GM12878 (cell line): Measurements from ENCODE around the gene SHISA7. TPM values are rescaled to one million over a fixed set of nuclear protein-coding genes. Genes with fewer than 3 reads are reported as not detected.

Experiments
- ATAC-seq: fragments of 200-7000 bp; cut with Tn5 transposase; 3 replicates; pipeline ENCODE4 v1.9.1; 2020; ENCODE audit warnings: mild to moderate bottlenecking, moderate library complexity
- BruUV-seq: library from RNA; stranded (reverse); fragments of 400-500 nt; replicated peaks from 2 replicates; lab custom pipeline; 2021; lab: Mats Ljungman, UMichigan
- CTCF ChIA-PET: fragments of 300-600 bp; sonication (Branson Sonifier 250); formaldehyde crosslinking; extraction: SDS; loops from one replicate; lab custom pipeline; 2021; ENCODE audit warnings: inconsistent platforms; lab: Yijun Ruan, JAX
- POLR2A ChIA-PET: fragments of 350-600 bp; formaldehyde crosslinking; extraction: SDS; loops from one replicate; lab custom pipeline; 2021; ENCODE audit warnings: inconsistent platforms; lab: Charles Lee
- RAD21 ChIA-PET: fragments of 300-600 bp; sonication (Branson Sonifier 250); formaldehyde crosslinking; loops from one replicate; lab custom pipeline; 2023; ENCODE audit warnings: antibody characterized with exemption; ENCODE audit not compliant: unreplicated experiment; lab: Charles Lee
- SMC1A ChIA-PET: fragments of 300-600 bp; sonication (Branson Sonifier 250); formaldehyde crosslinking; loops from one replicate; lab custom pipeline; 2023; ENCODE audit not compliant: unreplicated experiment, uncharacterized antibody; lab: Charles Lee
- DNase-seq: peaks from one replicate; pipeline ENCODE4 v3.0.0-alpha.2; 2011; ENCODE audit warnings: low read depth, low spot score
- FAIRE-seq: peaks from 3 replicates; lab custom pipeline; 2011; peaks lifted over from hg19 to GRCh38; lab: Jason Lieb, UNC
- H2AFZ ChIP-seq: 2 replicates; pipeline ENCODE4 v1.6.0; 2011; ENCODE audit warnings: low read depth, low read length, control low read depth; ENCODE audit not compliant: control insufficient read depth
- H3K27ac ChIP-seq: 2 replicates; pipeline ENCODE4 v1.5.1; 2011; ENCODE audit warnings: control low read depth; ENCODE audit not compliant: control insufficient read depth, insufficient read depth
- H3K27me3 ChIP-seq, 2 experiments: replicated peaks in 1 of 2; 2 replicates each; pipeline versions ENCODE4 v1.6.0 to v1.6.1; 2011; ENCODE audit warnings: low read length in 1 of 2; ENCODE audit not compliant: control insufficient read depth in 2 of 2, insufficient read depth in 2 of 2
- H3K36me3 ChIP-seq, 2 experiments: 2 replicates each; pipeline ENCODE4 v1.5.1; 2011; ENCODE audit warnings: low read length in 1 of 2; ENCODE audit not compliant: control insufficient read depth in 2 of 2, insufficient read depth in 2 of 2
- H3K4me1 ChIP-seq: 2 replicates; pipeline ENCODE4 v1.6.1; 2011; ENCODE audit warnings: mild to moderate bottlenecking, low read length, moderate library complexity, mixed read lengths; ENCODE audit not compliant: control insufficient read depth, insufficient read depth
- H3K4me2 ChIP-seq: 2 replicates; pipeline ENCODE4 v1.6.0; 2011; ENCODE audit warnings: control low read depth; ENCODE audit not compliant: control insufficient read depth, insufficient read depth
- H3K4me3 ChIP-seq: fragments of 200-600 bp; sonication (generic); 2 replicates; pipeline ENCODE4 v1.5.1; 2016
- H3K79me2 ChIP-seq: 2 replicates; pipeline ENCODE4 v1.6.0; 2011; ENCODE audit warnings: low read length; ENCODE audit not compliant: control insufficient read depth, insufficient read depth
- H3K9ac ChIP-seq: 2 replicates; pipeline ENCODE4 v1.8.0; 2011; ENCODE audit warnings: low read length, control low read depth, mixed read lengths; ENCODE audit not compliant: control insufficient read depth, insufficient read depth
- H3K9me3 ChIP-seq: replicated peaks from 3 replicates; pipeline ENCODE4 v1.5.1; 2011; ENCODE audit warnings: mild to moderate bottlenecking, low read length; ENCODE audit not compliant: control insufficient read depth, insufficient read depth
- H4K20me1 ChIP-seq: 2 replicates; pipeline ENCODE4 v1.6.0; 2011; ENCODE audit not compliant: control insufficient read depth, insufficient read depth
- EGR1 ChIP-seq, 2 experiments: IDR thresholded peaks; 1 replicate in 1 of 2; 2 replicates in 1 of 2; pipeline ENCODE4 v1.6.1; 2011 to 2012; ENCODE audit warnings: low read depth in 2 of 2, low read length in 2 of 2, borderline replicate concordance in 1 of 2, mild to moderate bottlenecking in 1 of 2, moderate library complexity in 1 of 2
- WGBS: methylation state at CpG from one replicate; pipeline ENCODE4 v1.1.6; 2016; ENCODE audit warnings: low lambda C conversion rate; ENCODE audit not compliant: insufficient replicate concordance, insufficient coverage; ENCODE audit errors: missing lambda C conversion rate; 5-methylcytosine and 5-hydroxymethylcytosine counted together
- in situ Hi-C: fragments of 300-500 bp; cut with MboI; formaldehyde crosslinking; loops from 9 replicates; pipeline ENCODE4 v1.14.3; 2018; ENCODE audit warnings: mixed read lengths
- intact Hi-C: fragments of 100-400 bp; cut with micrococcal nuclease; formaldehyde crosslinking; loops from one replicate; pipeline ENCODE4 v1.14.2; 2022; ENCODE audit not compliant: unreplicated experiment
- polyA plus RNA-seq, 11 experiments: library from polyadenylated mRNA; depleted of rRNA in 4 of 11; unstranded in 6 of 11; stranded (reverse) in 5 of 11; fragments of >200 nt; fragmentation: Nextera tagmentation in 4 of 11; fragmentation: Illumina TruSeq in 1 of 11; extraction: Ambion mirVana in 4 of 11; extraction: Trizol in 1 of 11; gene quantifications; 1 replicate in 1 of 11; 2 replicates in 10 of 11; pipeline versions ENCODE4 v1.2.1 to v1.2.3, GENCODE V29; 2011 to 2016; ENCODE audit warnings: inconsistent platforms in 2 of 11, missing spikeins in 2 of 11, low read depth in 1 of 11
- total RNA-seq, 4 experiments: library from RNA; depleted of rRNA in 3 of 4; stranded (reverse); fragments of >200 nt in 3 of 4; fragmentation: Illumina TruSeq in 1 of 4; extraction: Trizol in 1 of 4; gene quantifications; 2 replicates each; pipeline versions ENCODE4 v1.2.1 to v1.2.3, GENCODE V29; 2013 to 2021
- TF ChIP-seq, protein P1 (sequence below): IDR thresholded peaks from 2 replicates; pipeline ENCODE4 v1.6.1; 2012; ENCODE audit warnings: low read depth, low read length, improper control_type of control experiment
- TF ChIP-seq, protein P2 (sequence below), 3 experiments: IDR thresholded peaks in 2 of 3; conservative IDR thresholded peaks in 1 of 3; 2 replicates each; pipeline ENCODE4 v1.5.1; 2011; ENCODE audit warnings: low read depth in 3 of 3, low read length in 3 of 3, mild to moderate bottlenecking in 3 of 3, control low read depth in 2 of 3, moderate library complexity in 2 of 3, inconsistent platforms in 1 of 3, mixed read lengths in 1 of 3; ENCODE audit not compliant: control insufficient read depth in 2 of 3, insufficient read depth in 1 of 3; ENCODE audit errors: extremely low read depth in 1 of 3

SHISA7 gene
- total and polyA plus RNA-seq, 10 of the 15 experiments (the other 5 are each of a cell fraction or from before 2014, with no cell fraction given), result 0.03 TPM; not detected in 9

DNA sequence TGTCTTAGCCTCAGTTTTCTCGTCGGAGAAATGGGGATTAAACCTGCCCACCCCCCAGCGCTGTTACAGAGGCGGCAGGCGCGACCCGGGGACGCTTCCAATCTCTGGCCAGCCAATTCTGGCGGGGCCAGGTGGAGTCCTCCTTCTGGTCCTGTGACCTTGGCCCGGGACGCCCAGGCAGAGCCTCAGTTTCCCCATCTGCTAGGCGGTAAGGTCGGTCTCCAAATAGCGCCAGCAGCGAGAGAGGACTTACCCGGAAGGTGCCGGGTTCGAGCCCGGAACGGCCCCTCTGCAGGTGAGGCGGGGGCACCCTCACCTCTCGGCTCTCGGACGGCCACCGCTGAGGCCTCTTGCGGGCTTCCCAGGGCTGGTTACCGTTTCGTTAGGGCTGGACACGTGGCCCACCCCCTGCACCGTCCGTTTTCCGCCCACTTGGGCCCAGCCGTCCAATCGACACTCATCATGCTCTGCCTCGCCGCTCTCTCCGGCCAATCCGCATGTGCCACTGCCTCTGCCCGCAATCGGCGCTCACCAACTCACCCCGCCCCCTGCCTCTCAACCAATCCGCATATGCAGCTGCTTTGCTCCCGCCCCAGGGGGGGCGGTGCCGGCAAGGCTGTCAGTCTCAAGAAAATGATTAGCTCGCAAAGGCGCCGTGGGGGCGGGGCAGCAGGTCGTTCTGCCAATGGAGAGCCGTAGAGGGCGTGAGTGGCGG lies 18.3 kb upstream of the SHISA7 start, which contains the start of gene ISOC2 (continued):
- TF ChIP-seq, protein P1, sequence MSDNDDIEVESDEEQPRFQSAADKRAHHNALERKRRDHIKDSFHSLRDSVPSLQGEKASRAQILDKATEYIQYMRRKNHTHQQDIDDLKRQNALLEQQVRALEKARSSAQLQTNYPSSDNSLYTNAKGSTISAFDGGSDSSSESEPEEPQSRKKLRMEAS, result peak; percentile 92

DNA sequence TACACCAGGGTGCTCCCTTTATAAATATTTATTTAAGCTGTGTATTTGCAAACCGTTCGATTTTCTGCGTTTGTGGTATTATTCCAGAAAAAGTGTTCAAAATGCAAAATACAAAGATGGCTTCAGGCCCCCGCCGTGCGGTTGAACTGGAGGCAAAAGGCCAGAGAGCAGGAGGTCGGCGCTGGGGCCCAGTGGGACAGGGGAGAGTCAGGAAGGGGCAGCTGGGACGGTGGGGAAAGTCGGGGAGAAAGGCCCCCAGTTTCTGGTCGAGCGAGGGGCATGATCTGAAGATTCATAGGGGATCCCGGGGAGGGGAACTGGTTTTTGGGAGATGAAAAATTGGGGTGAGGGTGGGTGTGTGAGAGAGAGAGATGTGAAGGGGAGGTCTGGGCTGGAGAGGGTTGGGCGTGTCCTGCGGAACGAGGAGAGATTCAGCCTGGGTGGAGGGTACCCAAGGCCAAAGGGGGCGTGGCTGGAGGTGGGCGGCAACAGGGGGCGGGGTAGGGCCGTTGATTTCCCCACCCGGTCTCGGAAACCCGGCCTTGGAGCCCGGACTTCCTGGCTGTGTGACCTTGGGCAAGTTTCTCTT lies 17.7 kb upstream of the SHISA7 start:
- H2AFZ ChIP-seq, result no peak overlapping the region
- no peaks in the 10 kb centered on the region; a peak in 2 of 4 replicates for H3K36me3 ChIP-seq
- intact Hi-C loops (no loop called here), in situ Hi-C loops (no loop called here)
- H3K27me3 ChIP-seq, result no peaks in the 10 kb centered on the region
- ChIA-PET POLR2A (no interaction called here), RAD21 (no interaction called here)
- H3K27ac ChIP-seq, result peak overlapping the region; percentile 94
- DNase-seq, result no peak
- H3K4me3 ChIP-seq, result peak overlapping the region; percentile 96; the same call in 1 of the 2 replicates
- peaks cover 9% of the 10 kb centered on the region for H3K79me2 ChIP-seq
- no TSS peak for BruUV-seq
- peak overlapping the region; percentile 97 for H3K9ac ChIP-seq
- peak; percentile 65 for FAIRE-seq
- 58% methylated on average over 15 of the region's 24 CpGs for WGBS
- H3K9me3 ChIP-seq, result no peaks in the 10 kb centered on the region
- H3K4me2 ChIP-seq, result peak overlapping the region; percentile 71
- TF ChIP-seq, protein P2, sequence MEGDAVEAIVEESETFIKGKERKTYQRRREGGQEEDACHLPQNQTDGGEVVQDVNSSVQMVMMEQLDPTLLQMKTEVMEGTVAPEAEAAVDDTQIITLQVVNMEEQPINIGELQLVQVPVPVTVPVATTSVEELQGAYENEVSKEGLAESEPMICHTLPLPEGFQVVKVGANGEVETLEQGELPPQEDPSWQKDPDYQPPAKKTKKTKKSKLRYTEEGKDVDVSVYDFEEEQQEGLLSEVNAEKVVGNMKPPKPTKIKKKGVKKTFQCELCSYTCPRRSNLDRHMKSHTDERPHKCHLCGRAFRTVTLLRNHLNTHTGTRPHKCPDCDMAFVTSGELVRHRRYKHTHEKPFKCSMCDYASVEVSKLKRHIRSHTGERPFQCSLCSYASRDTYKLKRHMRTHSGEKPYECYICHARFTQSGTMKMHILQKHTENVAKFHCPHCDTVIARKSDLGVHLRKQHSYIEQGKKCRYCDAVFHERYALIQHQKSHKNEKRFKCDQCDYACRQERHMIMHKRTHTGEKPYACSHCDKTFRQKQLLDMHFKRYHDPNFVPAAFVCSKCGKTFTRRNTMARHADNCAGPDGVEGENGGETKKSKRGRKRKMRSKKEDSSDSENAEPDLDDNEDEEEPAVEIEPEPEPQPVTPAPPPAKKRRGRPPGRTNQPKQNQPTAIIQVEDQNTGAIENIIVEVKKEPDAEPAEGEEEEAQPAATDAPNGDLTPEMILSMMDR (IDR thresholded peaks at IDR 0.05 in 2 of 3, conservative IDR thresholded peaks at IDR 0.05 in 1 of 3; ENCODE audit: control insufficient read depth in 2 of 3, extremely low read depth in 1 of 3, insufficient read depth in 1 of 3, low read depth in 3 of 3, low read length in 3 of 3), result no peak
- 0 out of 3 replicates have a peak, but pooled peaks of 1 of the 2 experiments have one; percentile 21 for TF ChIP-seq EGR1 (IDR thresholded peaks at IDR 0.05; ENCODE audit: borderline replicate concordance in 1 of 2, low read depth in 2 of 2, low read length in 2 of 2)
- TF ChIP-seq, all 136 proteins: peak for 1
- Histone ChIP-seq H4K20me1 (no peaks in the 10 kb centered on the region; the same call in 1 of the 2 replicates), H3K4me1 (no peaks in the 10 kb centered on the region)
- CTCF ChIA-PET, result interaction anchor here (0.7 to 3.2 kb wide), 2 partner anchors 43 to 160 kb away, joined by 4 to 15 read pairs; no protein-coding TSS in a partner anchor
- SMC1A ChIA-PET, result no interaction called here
- ATAC-seq, result peak; percentile 64
